Thyroid gland (tissue), 4 donors: ENCODE results near the gene CLOCK. TPM values are rescaled to one million over a fixed set of nuclear protein-coding genes. Genes with fewer than 3 reads are reported as not detected.

ENCODE experiments used
- DNase-seq, 2 donors: peaks; one replicate each; pipeline ENCODE4 v3.0.0-alpha.2; 2019
- H3K27ac ChIP-seq, 3 donors: fragments of 200-600 bp; sonication (generic); 1 replicate in 2 of 3; 2 replicates in 1 of 3; pipeline ENCODE4 v1.5.1; 2016 to 2019; ENCODE audit warnings: mild to moderate bottlenecking in 1 of 3, moderate library complexity in 1 of 3
- H3K27me3 ChIP-seq: fragments of 200-600 bp; sonication (generic); one replicate; pipeline ENCODE4 v1.5.1; 2019
- H3K36me3 ChIP-seq, 2 donors: fragments of 200-600 bp; sonication (generic); one replicate each; pipeline ENCODE4 v1.5.1; 2016 to 2019
- H3K4me1 ChIP-seq, 2 donors: fragments of 200-600 bp; sonication (generic); one replicate each; pipeline ENCODE4 v1.5.1; 2017 to 2019
- H3K4me3 ChIP-seq, 3 donors: fragments of 200-600 bp; sonication (generic); replicated peaks in 1 of 3; 1 replicate in 2 of 3; 2 replicates in 1 of 3; pipeline ENCODE4 v1.5.1; 2016; ENCODE audit warnings: mild to moderate bottlenecking in 1 of 3
- H3K9me3 ChIP-seq: fragments of 200-600 bp; sonication (generic); one replicate; pipeline ENCODE4 v1.5.1; 2017
- CTCF ChIP-seq, 6 experiments: fragments of 200-600 bp in 3 of 6; fragments of 450-650 bp in 3 of 6; sonication (generic) in 3 of 6; IDR thresholded peaks; one replicate each; pipeline ENCODE4 v1.5.1; 2016 to 2019; ENCODE audit warnings: antibody characterized with exemption in 6 of 6, mild to moderate bottlenecking in 2 of 6, inconsistent platforms in 1 of 6, moderate library complexity in 1 of 6
- POLR2A ChIP-seq, 2 donors: fragments of 450-650 bp; IDR thresholded peaks; one replicate each; pipeline ENCODE4 v1.6.1; 2017; ENCODE audit warnings: antibody characterized with exemption in 2 of 2, mild to moderate bottlenecking in 2 of 2, moderate library complexity in 1 of 2
- WGBS, 2 donors: methylation state at CpG; one replicate each; pipeline ENCODE4 v1.1.5; 2017; 5-methylcytosine and 5-hydroxymethylcytosine counted together
- intact Hi-C: fragments of 100-400 bp; cut with DNase I; formaldehyde crosslinking; loops from one replicate; pipeline ENCODE4 v1.15.1; 2023
- total RNA-seq, 4 donors: library from RNA; depleted of rRNA; stranded (reverse); fragments of >200 nt; gene quantifications; one replicate each; pipeline ENCODE4 v1.2.3, GENCODE V29; 2016

Gene CLOCK
- total RNA-seq, 4 donors from 2014 or later: 26.1 to 60.3 (median 31.6) TPM

GRCh38 chr4:55444827-55445226 is 101.9 kb downstream of the CLOCK start:
- no peak overlapping the region for H3K4me3 ChIP-seq
- H3K9me3 ChIP-seq: no peaks in the 10 kb centered on the region
- intact Hi-C loops: loop anchor here (10.0 kb wide), 1 partner anchor 290 kb away; no protein-coding TSS in a partner anchor
- peaks cover 0 to 14% of the 10 kb centered on the region in 2 donors for H3K36me3 ChIP-seq
- no peaks in the 10 kb centered on the region for H3K27me3 ChIP-seq
- no peak for TF ChIP-seq POLR2A (IDR thresholded peaks at IDR 0.05)
- TF ChIP-seq CTCF (IDR thresholded peaks at IDR 0.05): peak in 2 of 6 experiments; percentile 16 to 25
- DNase-seq: peak in 1 of 2 donors; percentile 17
- 33 to 58% methylated on average over 1 to 2 of the region's 2 CpGs for WGBS, 2 donors
- no peaks in the 10 kb centered on the region for H3K4me1 ChIP-seq
- no peak overlapping the region for H3K27ac ChIP-seq

- Histone ChIP-seq H3K27me3 (no peaks in the 10 kb centered on the region), H3K9me3 (no peaks in the 10 kb centered on the region), H3K27ac (no peak overlapping the region), H3K4me3 (no peak overlapping the region), H3K4me1 (no peaks in the 10 kb centered on the region), H3K36me3 (peaks cover 0 to 18% of the 10 kb centered on the region in 2 donors)
- 90 to 94% methylated on average over 1 of the region's 1 CpG for WGBS, 2 donors
- intact Hi-C loops: loop anchor here (10.0 kb wide), 1 partner anchor 292 kb away; no protein-coding TSS in a partner anchor
- no peak for DNase-seq
- TF ChIP-seq POLR2A (IDR thresholded peaks at IDR 0.05) (no peak), CTCF (IDR thresholded peaks at IDR 0.05) (no peak)
Observed at GRCh38 chr4:55442541-55442940, 104.2 kb downstream of the CLOCK start.

- Histone ChIP-seq H3K36me3 (peaks cover 0 to 25% of the 10 kb centered on the region in 2 donors), H3K4me1 (no peaks in the 10 kb centered on the region), H3K4me3 (no peak overlapping the region), H3K27me3 (no peaks in the 10 kb centered on the region), H3K27ac (no peak overlapping the region), H3K9me3 (no peaks in the 10 kb centered on the region)
- 96 to 100% methylated on average over 2 of the region's 2 CpGs for WGBS, 2 donors
- TF ChIP-seq POLR2A (IDR thresholded peaks at IDR 0.05) (no peak), CTCF (IDR thresholded peaks at IDR 0.05) (no peak)
- no peak for DNase-seq
- intact Hi-C loops: loop anchor here (10.0 kb wide), 1 partner anchor 294 kb away; no protein-coding TSS in a partner anchor
Observed at GRCh38 chr4:55440786-55441185, 105.9 kb downstream of the CLOCK start.

- no peak for TF ChIP-seq POLR2A (IDR thresholded peaks at IDR 0.05)
- Histone ChIP-seq H3K4me1 (no peaks in the 10 kb centered on the region), H3K36me3 (peaks cover 11 to 31% of the 10 kb centered on the region in 2 donors), H3K27ac (no peak overlapping the region), H3K9me3 (no peaks in the 10 kb centered on the region), H3K4me3 (no peak overlapping the region), H3K27me3 (no peaks in the 10 kb centered on the region)
- DNase-seq: no peak
- intact Hi-C loops: no loop called here
Observed at GRCh38 chr4:55439023-55439422, 107.7 kb downstream of the CLOCK start.

GRCh38 chr4:55438314-55438713 is 108.4 kb downstream of the CLOCK start:
- Histone ChIP-seq H3K27ac (no peak overlapping the region), H3K4me3 (no peak overlapping the region), H3K4me1 (no peaks in the 10 kb centered on the region), H3K27me3 (no peaks in the 10 kb centered on the region), H3K36me3 (peaks cover 11 to 34% of the 10 kb centered on the region in 2 donors), H3K9me3 (no peaks in the 10 kb centered on the region)
- no peak for TF ChIP-seq CTCF (IDR thresholded peaks at IDR 0.05)
- no peak for TF ChIP-seq POLR2A (IDR thresholded peaks at IDR 0.05)
- no peak for DNase-seq
- WGBS, 2 donors: 96 to 97% methylated on average over 2 of the region's 2 CpGs
- intact Hi-C loops: no loop called here
